CD4-positive, alpha-beta memory T cell (primary cell): ENCODE results near the gene TFE3. TPM values are rescaled to one million over a fixed set of nuclear protein-coding genes. Genes with fewer than 3 reads are reported as not detected.
A peak's percentile ranks its signal among the peaks of the same experiment; 100 is the strongest.

Experiments used
- CTCF ChIA-PET: fragments of 350-600 bp; sonication (Branson Sonifier 250); formaldehyde crosslinking; loops from one replicate; lab custom pipeline; 2021; ENCODE audit warnings: inconsistent platforms; ENCODE audit not compliant: partially characterized antibody; lab: Charles Lee
- POLR2A ChIA-PET: fragments of 350-600 bp; sonication (Branson Sonifier 250); formaldehyde crosslinking; loops from one replicate; lab custom pipeline; 2021; ENCODE audit not compliant: partially characterized antibody; lab: Charles Lee
- DNase-seq, 5 donors: peaks; one replicate each; pipeline versions ENCODE4 v3.0.0 to v3.0.0-alpha.2; 2020 to 2022; ENCODE audit warnings: mixed read lengths in 1 of 5
- H3K27ac ChIP-seq: one replicate; pipeline ENCODE4 v1.7.0; 2013; ENCODE audit warnings: low read depth, low read length
- H3K27me3 ChIP-seq: 2 replicates; pipeline ENCODE4 v1.7.0; 2013; ENCODE audit warnings: mild to moderate bottlenecking, low read length, moderate library complexity; ENCODE audit not compliant: insufficient read depth
- H3K36me3 ChIP-seq: 2 replicates; pipeline ENCODE4 v1.7.0; 2013; ENCODE audit warnings: mild to moderate bottlenecking, low read length, moderate library complexity; ENCODE audit not compliant: insufficient read depth
- H3K4me1 ChIP-seq: 2 replicates; pipeline ENCODE4 v1.7.0; 2013; ENCODE audit warnings: mild to moderate bottlenecking, low read length, moderate library complexity; ENCODE audit not compliant: insufficient read depth
- H3K4me3 ChIP-seq, 2 donors: one replicate each; pipeline ENCODE4 v1.7.0; 2013; ENCODE audit warnings: low read length in 2 of 2, mild to moderate bottlenecking in 1 of 2
- H3K9me3 ChIP-seq, 2 donors: one replicate each; pipeline ENCODE4 v1.7.0; 2013; ENCODE audit warnings: low read length in 2 of 2, control low read depth in 1 of 2; ENCODE audit not compliant: control insufficient read depth in 1 of 2
- H3K27ac Mint-ChIP-seq, 7 donors: one replicate each; pipeline ENCODE4 v1.8.0; 2020 to 2021; ENCODE audit warnings: mixed read lengths in 7 of 7, mild to moderate bottlenecking in 6 of 7, inconsistent platforms in 3 of 7, moderate library complexity in 3 of 7
- H3K27me3 Mint-ChIP-seq, 2 donors: one replicate each; pipeline ENCODE4 v1.8.0; 2020 to 2021; ENCODE audit warnings: mixed read lengths in 2 of 2
- H3K36me3 Mint-ChIP-seq, 2 donors: one replicate each; pipeline ENCODE4 v1.8.0; 2020 to 2021; ENCODE audit warnings: mixed read lengths in 2 of 2, inconsistent platforms in 1 of 2, mild to moderate bottlenecking in 1 of 2
- H3K4me1 Mint-ChIP-seq, 4 donors: one replicate each; pipeline ENCODE4 v1.8.0; 2020 to 2021; ENCODE audit warnings: mixed read lengths in 4 of 4, mild to moderate bottlenecking in 1 of 4
- H3K4me3 Mint-ChIP-seq, 8 donors: one replicate each; pipeline ENCODE4 v1.8.0; 2020 to 2021; ENCODE audit warnings: mixed read lengths in 8 of 8, mild to moderate bottlenecking in 7 of 8, moderate library complexity in 6 of 8, inconsistent platforms in 3 of 8
- H3K9me3 Mint-ChIP-seq, 8 donors: one replicate each; pipeline ENCODE4 v1.8.0; 2020 to 2021; ENCODE audit warnings: mixed read lengths in 8 of 8, mild to moderate bottlenecking in 5 of 8, inconsistent platforms in 3 of 8, moderate library complexity in 1 of 8
- intact Hi-C: fragments of 100-400 bp; cut with micrococcal nuclease; formaldehyde crosslinking; loops from one replicate; pipeline ENCODE4 v1.15.1; 2023
- polyA plus RNA-seq, 2 donors: library from polyadenylated mRNA; unstranded; fragments of 300-500 nt; fragmentation: Illumina TruSeq; gene quantifications; one replicate each; pipeline ENCODE4 v1.2.3, GENCODE V29; 2021
- total RNA-seq, 2 experiments: library from RNA; stranded (reverse); gene quantifications; one replicate each; pipeline ENCODE4 v1.2.3, GENCODE V29; 2021

Gene TFE3
- total and polyA plus RNA-seq, 4 experiments from 2014 or later, result 3.0 to 37.6 (median 21.7) TPM

GRCh38 chrX:49073601-49074575 lies 30.7 kb upstream of the TFE3 start, which contains the start of gene PRAF2:
PRAF2 (minus strand) TSS chrX:49074002; CDS start chrX:49073987, 15 bp downstream.
- POLR2A ChIA-PET, result interaction anchor here (0.7 to 1.3 kb wide), 3 partner anchors 31 to 158 kb away, joined by 3 to 10 read pairs (median 5); partner anchors contain the start of gene TFE3
- Mint-ChIP-seq H3K4me3 (peak within 1 kb of the TSS; percentile 75 to 86 (median 84)), H3K27me3 (no peaks in the 10 kb centered on the region), H3K9me3 (peaks cover 0 to 4% (median 0%) of the 10 kb centered on the region in 8 donors), H3K27ac (peak within 1 kb of the TSS; percentile 83 to 93 (median 88)), H3K4me1 (peaks cover 5 to 28% (median 17%) of the 10 kb centered on the region in 4 donors), H3K36me3 (peaks cover 5 to 20% of the 10 kb centered on the region in 2 donors)
- Histone ChIP-seq H3K9me3 (no peaks in the 10 kb centered on the region), H3K27me3 (no peaks in the 10 kb centered on the region), H3K4me3 (peak within 1 kb of the TSS; percentile 36 to 60), H3K27ac (peak within 1 kb of the TSS; percentile 77), H3K36me3 (no peaks in the 10 kb centered on the region), H3K4me1 (peaks cover 20% of the 10 kb centered on the region)
- CTCF ChIA-PET, result no interaction called here
- peak; percentile 85 to 93 (median 89) for DNase-seq
- intact Hi-C loops, result loop anchor here (1.0 to 10.0 kb wide), 6 partner anchors 27 to 191 kb away; partner anchors contain the start of genes FOXP3, GPKOW, GRIPAP1 and MAGIX

GRCh38 chrX:49072712-49073095 lies 29.5 kb upstream of the TFE3 start:
- Histone ChIP-seq H3K27me3 (no peaks in the 10 kb centered on the region), H3K27ac (no peak overlapping the region), H3K36me3 (no peaks in the 10 kb centered on the region), H3K4me3 (no peak overlapping the region), H3K4me1 (peaks cover 18% of the 10 kb centered on the region), H3K9me3 (no peaks in the 10 kb centered on the region)
- Mint-ChIP-seq H3K4me3 (peak overlapping the region; percentile 75 to 86 (median 84)), H3K27ac (peak overlapping the region in 6 of 7 donors; percentile 29 to 88 (median 82)), H3K4me1 (peaks cover 5 to 22% (median 13%) of the 10 kb centered on the region in 4 donors), H3K9me3 (no peaks in the 10 kb centered on the region), H3K27me3 (no peaks in the 10 kb centered on the region), H3K36me3 (peaks cover 5 to 14% of the 10 kb centered on the region in 2 donors)
- DNase-seq, result no peak
- ChIA-PET CTCF (no interaction called here), POLR2A (interaction anchor here (0.6 kb wide), 1 partner anchor 116 kb away, joined by 3 read pairs; no protein-coding TSS in a partner anchor)
- intact Hi-C loops, result loop anchor here (10.0 kb wide), 2 partner anchors 92 to 192 kb away; partner anchors contain the start of genes FOXP3, MAGIX and PPP1R3F

GRCh38 chrX:49071877-49072711 lies 28.9 kb upstream of the TFE3 start:
- peak overlapping the region in 3 of 7 donors; percentile 42 to 75 (median 45) for H3K27ac Mint-ChIP-seq
- POLR2A ChIA-PET, result interaction anchor here (0.6 kb wide), 1 partner anchor 115 kb away, joined by 3 read pairs; no protein-coding TSS in a partner anchor
- peaks cover 18% of the 10 kb centered on the region for H3K4me1 ChIP-seq
- H3K36me3 Mint-ChIP-seq, result peaks cover 5 to 11% of the 10 kb centered on the region in 2 donors
- no peaks in the 10 kb centered on the region for H3K9me3 Mint-ChIP-seq
- H3K27me3 Mint-ChIP-seq, result no peaks in the 10 kb centered on the region
- H3K36me3 ChIP-seq, result no peaks in the 10 kb centered on the region
- CTCF ChIA-PET, result no interaction called here
- no peaks in the 10 kb centered on the region for H3K9me3 ChIP-seq
- peak overlapping the region in 3 of 8 donors; percentile 26 to 57 (median 35) for H3K4me3 Mint-ChIP-seq
- no peaks in the 10 kb centered on the region for H3K27me3 ChIP-seq
- peaks cover 5 to 22% (median 13%) of the 10 kb centered on the region in 4 donors for H3K4me1 Mint-ChIP-seq
- H3K27ac ChIP-seq, result no peak overlapping the region
- no peak for DNase-seq
- intact Hi-C loops, result loop anchor here (10.0 kb wide), 2 partner anchors 93 to 193 kb away; partner anchors contain the start of genes FOXP3, MAGIX and PPP1R3F
- no peak overlapping the region for H3K4me3 ChIP-seq

GRCh38 chrX:49070988-49071387 lies 27.8 kb upstream of the TFE3 start:
- Histone ChIP-seq H3K36me3 (no peaks in the 10 kb centered on the region), H3K27me3 (no peaks in the 10 kb centered on the region), H3K27ac (no peak overlapping the region), H3K4me1 (peaks cover 18% of the 10 kb centered on the region), H3K4me3 (no peak overlapping the region), H3K9me3 (no peaks in the 10 kb centered on the region)
- H3K36me3 Mint-ChIP-seq, result peaks cover 5 to 11% of the 10 kb centered on the region in 2 donors
- no peak for DNase-seq
- H3K9me3 Mint-ChIP-seq, result no peaks in the 10 kb centered on the region
- CTCF ChIA-PET, result no interaction called here
- no peak overlapping the region for H3K4me3 Mint-ChIP-seq
- POLR2A ChIA-PET, result no interaction called here
- intact Hi-C loops, result loop anchor here (10.0 kb wide), 2 partner anchors 94 to 194 kb away; partner anchors contain the start of genes FOXP3, MAGIX and PPP1R3F
- H3K27ac Mint-ChIP-seq, result peak overlapping the region in 3 of 7 donors; percentile 32 to 91 (median 69)
- H3K27me3 Mint-ChIP-seq, result no peaks in the 10 kb centered on the region
- H3K4me1 Mint-ChIP-seq, result peaks cover 5 to 22% (median 13%) of the 10 kb centered on the region in 4 donors

GRCh38 chrX:49069038-49069437 lies 25.9 kb upstream of the TFE3 start:
- Mint-ChIP-seq H3K36me3 (peaks cover 4 to 5% of the 10 kb centered on the region in 2 donors), H3K9me3 (no peaks in the 10 kb centered on the region), H3K27me3 (no peaks in the 10 kb centered on the region), H3K4me3 (no peak overlapping the region), H3K27ac (no peak overlapping the region), H3K4me1 (peaks cover 5 to 20% (median 11%) of the 10 kb centered on the region in 4 donors)
- H3K4me3 ChIP-seq, result no peak overlapping the region
- no peak overlapping the region for H3K27ac ChIP-seq
- no peak for DNase-seq
- intact Hi-C loops, result no loop called here
- no peaks in the 10 kb centered on the region for H3K9me3 ChIP-seq
- H3K36me3 ChIP-seq, result no peaks in the 10 kb centered on the region
- H3K4me1 ChIP-seq, result peaks cover 13% of the 10 kb centered on the region
- no peaks in the 10 kb centered on the region for H3K27me3 ChIP-seq
- POLR2A ChIA-PET, result no interaction called here
- CTCF ChIA-PET, result no interaction called here

GRCh38 chrX:49067285-49068120 lies 24.3 kb upstream of the TFE3 start:
- Mint-ChIP-seq H3K9me3 (no peaks in the 10 kb centered on the region), H3K27ac (no peak overlapping the region), H3K27me3 (no peaks in the 10 kb centered on the region), H3K36me3 (peaks cover 0 to 5% of the 10 kb centered on the region in 2 donors), H3K4me1 (peaks cover 0 to 5% (median 0%) of the 10 kb centered on the region in 4 donors), H3K4me3 (no peak overlapping the region)
- no peak overlapping the region for H3K4me3 ChIP-seq
- intact Hi-C loops, result no loop called here
- H3K27me3 ChIP-seq, result no peaks in the 10 kb centered on the region
- H3K27ac ChIP-seq, result no peak overlapping the region
- peaks cover 2% of the 10 kb centered on the region for H3K4me1 ChIP-seq
- DNase-seq, result no peak
- no peaks in the 10 kb centered on the region for H3K36me3 ChIP-seq
- no peaks in the 10 kb centered on the region for H3K9me3 ChIP-seq
- ChIA-PET POLR2A (interaction anchor here (1.1 to 1.4 kb wide), 2 partner anchors 12 to 65 kb away, joined by 3 to 4 read pairs; partner anchors contain the start of genes GRIPAP1 and WDR45), CTCF (no interaction called here)
